ENCODE data around the gene RTN4RL1.

Gene RTN4RL1

DNA sequence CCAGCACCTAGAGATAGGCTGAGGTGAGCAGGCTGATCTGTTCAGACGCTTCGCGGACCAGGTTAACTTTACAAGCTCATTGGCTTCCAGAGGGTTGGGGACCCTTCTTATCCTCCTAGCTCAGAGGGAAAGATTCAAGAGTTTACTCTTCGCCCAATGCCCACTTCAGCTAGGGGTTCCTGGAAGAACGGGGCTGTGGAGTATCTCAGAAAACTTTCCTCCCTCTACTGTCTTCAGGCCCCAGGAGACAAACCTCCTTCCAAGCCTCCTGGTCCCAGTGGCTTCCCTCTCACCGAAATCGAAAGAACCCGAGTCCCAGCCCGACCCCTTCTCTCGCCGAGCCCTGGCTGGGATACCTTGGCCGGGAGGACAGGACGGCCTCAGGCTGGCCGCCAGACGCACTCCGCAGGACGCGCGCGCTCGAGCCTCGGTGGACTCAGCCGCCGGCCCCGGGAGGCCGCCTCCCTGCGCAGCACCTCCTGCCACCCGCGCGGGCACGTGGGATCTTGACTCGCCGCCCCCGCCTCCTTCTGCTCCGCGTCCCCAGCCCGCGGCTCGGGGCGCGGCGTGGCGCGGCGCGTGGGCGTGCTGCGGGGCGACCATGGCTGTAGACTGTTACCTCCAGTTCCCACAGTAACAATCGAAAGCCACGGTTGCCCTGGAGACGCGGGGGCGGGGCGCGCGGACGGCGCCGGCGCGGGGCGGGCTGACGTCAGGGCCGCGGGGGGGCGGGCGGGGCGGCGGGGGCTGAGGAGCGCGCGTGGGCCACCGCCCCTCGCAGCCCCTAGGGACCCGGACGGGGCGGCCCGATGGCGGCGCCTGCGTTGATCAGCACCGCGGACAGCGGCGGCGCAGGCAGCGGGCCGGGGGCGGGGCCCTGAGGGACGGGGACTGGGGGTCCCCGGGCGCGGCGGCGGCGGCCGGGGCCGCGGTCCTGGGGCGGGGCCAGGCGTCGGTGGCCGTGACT is 24.5 kb upstream of the RTN4RL1 start (continued):
- TF ChIP-seq ZNF335 (tag by site-specific recombination; conservative IDR thresholded peaks at IDR 0.05), result 0 out of 2 replicates have a peak, but pooled peaks have one; percentile 9
- no peak for TF ChIP-seq ZNF777 (tag by site-specific recombination; IDR thresholded peaks at IDR 0.05; ENCODE audit: borderline replicate concordance)
- TF ChIP-seq ZNF664 (tag by site-specific recombination; IDR thresholded peaks at IDR 0.05), result peak; percentile 79
- no peak for TF ChIP-seq ZNF175 (tag by site-specific recombination; IDR thresholded peaks at IDR 0.05)
- no peak for TF ChIP-seq GFI1B (tag by site-specific recombination; IDR thresholded peaks at IDR 0.05)
- no peak; the same call in 1 of the 2 replicates for TF ChIP-seq ZSCAN30 (tag by site-specific recombination; IDR thresholded peaks at IDR 0.05)
- no peak for TF ChIP-seq ZNF544 (tag by site-specific recombination; IDR thresholded peaks at IDR 0.05)
- no peak for TF ChIP-seq ZNF473 (tag by site-specific recombination; IDR thresholded peaks at IDR 0.05)
- no peak for TF ChIP-seq ZNF18 (tag by site-specific recombination; IDR thresholded peaks at IDR 0.05)
- no peak for TF ChIP-seq ZNF580 (tag by site-specific recombination; IDR thresholded peaks at IDR 0.05)
- TF ChIP-seq, protein P1, sequence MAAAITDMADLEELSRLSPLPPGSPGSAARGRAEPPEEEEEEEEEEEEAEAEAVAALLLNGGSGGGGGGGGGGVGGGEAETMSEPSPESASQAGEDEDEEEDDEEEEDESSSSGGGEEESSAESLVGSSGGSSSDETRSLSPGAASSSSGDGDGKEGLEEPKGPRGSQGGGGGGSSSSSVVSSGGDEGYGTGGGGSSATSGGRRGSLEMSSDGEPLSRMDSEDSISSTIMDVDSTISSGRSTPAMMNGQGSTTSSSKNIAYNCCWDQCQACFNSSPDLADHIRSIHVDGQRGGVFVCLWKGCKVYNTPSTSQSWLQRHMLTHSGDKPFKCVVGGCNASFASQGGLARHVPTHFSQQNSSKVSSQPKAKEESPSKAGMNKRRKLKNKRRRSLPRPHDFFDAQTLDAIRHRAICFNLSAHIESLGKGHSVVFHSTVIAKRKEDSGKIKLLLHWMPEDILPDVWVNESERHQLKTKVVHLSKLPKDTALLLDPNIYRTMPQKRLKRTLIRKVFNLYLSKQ (tag by site-specific recombination; IDR thresholded peaks at IDR 0.05; ENCODE audit: borderline replicate concordance), result no peak
- no peak for TF ChIP-seq ZNF10 (tag by site-specific recombination; IDR thresholded peaks at IDR 0.05)
- TF ChIP-seq, protein P2, sequence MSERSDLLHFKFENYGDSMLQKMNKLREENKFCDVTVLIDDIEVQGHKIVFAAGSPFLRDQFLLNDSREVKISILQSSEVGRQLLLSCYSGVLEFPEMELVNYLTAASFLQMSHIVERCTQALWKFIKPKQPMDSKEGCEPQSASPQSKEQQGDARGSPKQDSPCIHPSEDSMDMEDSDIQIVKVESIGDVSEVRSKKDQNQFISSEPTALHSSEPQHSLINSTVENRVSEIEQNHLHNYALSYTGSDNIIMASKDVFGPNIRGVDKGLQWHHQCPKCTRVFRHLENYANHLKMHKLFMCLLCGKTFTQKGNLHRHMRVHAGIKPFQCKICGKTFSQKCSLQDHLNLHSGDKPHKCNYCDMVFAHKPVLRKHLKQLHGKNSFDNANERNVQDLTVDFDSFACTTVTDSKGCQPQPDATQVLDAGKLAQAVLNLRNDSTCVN (tag by site-specific recombination; optimal IDR thresholded peaks at IDR 0.05), result peak; percentile 54

- peaks cover 5% of the 10 kb centered on the region for H3K4me1 ChIP-seq (ENCODE audit: control insufficient read depth, insufficient read depth, low read length)
- TF ChIP-seq, protein P3, sequence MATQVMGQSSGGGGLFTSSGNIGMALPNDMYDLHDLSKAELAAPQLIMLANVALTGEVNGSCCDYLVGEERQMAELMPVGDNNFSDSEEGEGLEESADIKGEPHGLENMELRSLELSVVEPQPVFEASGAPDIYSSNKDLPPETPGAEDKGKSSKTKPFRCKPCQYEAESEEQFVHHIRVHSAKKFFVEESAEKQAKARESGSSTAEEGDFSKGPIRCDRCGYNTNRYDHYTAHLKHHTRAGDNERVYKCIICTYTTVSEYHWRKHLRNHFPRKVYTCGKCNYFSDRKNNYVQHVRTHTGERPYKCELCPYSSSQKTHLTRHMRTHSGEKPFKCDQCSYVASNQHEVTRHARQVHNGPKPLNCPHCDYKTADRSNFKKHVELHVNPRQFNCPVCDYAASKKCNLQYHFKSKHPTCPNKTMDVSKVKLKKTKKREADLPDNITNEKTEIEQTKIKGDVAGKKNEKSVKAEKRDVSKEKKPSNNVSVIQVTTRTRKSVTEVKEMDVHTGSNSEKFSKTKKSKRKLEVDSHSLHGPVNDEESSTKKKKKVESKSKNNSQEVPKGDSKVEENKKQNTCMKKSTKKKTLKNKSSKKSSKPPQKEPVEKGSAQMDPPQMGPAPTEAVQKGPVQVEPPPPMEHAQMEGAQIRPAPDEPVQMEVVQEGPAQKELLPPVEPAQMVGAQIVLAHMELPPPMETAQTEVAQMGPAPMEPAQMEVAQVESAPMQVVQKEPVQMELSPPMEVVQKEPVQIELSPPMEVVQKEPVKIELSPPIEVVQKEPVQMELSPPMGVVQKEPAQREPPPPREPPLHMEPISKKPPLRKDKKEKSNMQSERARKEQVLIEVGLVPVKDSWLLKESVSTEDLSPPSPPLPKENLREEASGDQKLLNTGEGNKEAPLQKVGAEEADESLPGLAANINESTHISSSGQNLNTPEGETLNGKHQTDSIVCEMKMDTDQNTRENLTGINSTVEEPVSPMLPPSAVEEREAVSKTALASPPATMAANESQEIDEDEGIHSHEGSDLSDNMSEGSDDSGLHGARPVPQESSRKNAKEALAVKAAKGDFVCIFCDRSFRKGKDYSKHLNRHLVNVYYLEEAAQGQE (tag by site-specific recombination; IDR thresholded peaks at IDR 0.05), result no peak
- TF ChIP-seq PRDM2 (tag by site-specific recombination; IDR thresholded peaks at IDR 0.05; ENCODE audit: borderline replicate concordance) (no peak), ZFP69B (tag by site-specific recombination; IDR thresholded peaks at IDR 0.05) (no peak), SCRT2 (tag by site-specific recombination; IDR thresholded peaks at IDR 0.05) (peak; percentile 68), ZFHX2 (tag by site-specific recombination; conservative IDR thresholded peaks at IDR 0.05) (peak; percentile 86), EGR2 (tag by site-specific recombination; IDR thresholded peaks at IDR 0.05; ENCODE audit: low read depth) (peak; percentile 91)
- H3K4me3 ChIP-seq (ENCODE audit: low read depth, low read length), result no peak overlapping the region
- no peak overlapping the region for H3K27ac ChIP-seq (ENCODE audit: extremely low read depth, low read depth, low read length)
- H3K9me3 ChIP-seq (ENCODE audit: control insufficient read depth, insufficient read depth, low read depth, low read length), result no peaks in the 10 kb centered on the region
- ChIA-PET POLR2A (interaction anchor here (0.5 to 1.3 kb wide), 2 partner anchors 126 to 332 kb away, joined by 3 to 4 read pairs; no protein-coding TSS in a partner anchor), CTCF (interaction anchor here (0.6 to 3.5 kb wide), 5 partner anchors 129 to 196 kb away, joined by 3 to 17 read pairs (median 5); no protein-coding TSS in a partner anchor)
- H3K36me3 ChIP-seq (ENCODE audit: control insufficient read depth in 2 of 2, insufficient read depth in 1 of 2, low read length in 2 of 2), result peaks cover 8 to 11% of the 10 kb centered on the region in 2 experiments
These were observed 23.7 kb upstream of the RTN4RL1 start for GRCh38 chr17:2048805-2049204.

Data from HEK293 (cell line).